Astrocyte (in vitro differentiated cells and primary cell): ENCODE measurements around the gene CACNB2. TPM values are rescaled to one million over a fixed set of nuclear protein-coding genes. Genes with fewer than 3 reads are reported as not detected.
"Not testable (repeated sequence)": the region's sequence is repeated elsewhere in the genome, so short reads cannot be mapped to it uniquely, and the experiment has no call there.

ENCODE experiments used
- DNase-seq: peaks from one replicate; pipeline ENCODE4 v3.0.0-alpha.2; 2010; ENCODE audit warnings: low read depth
- FAIRE-seq: peaks from 2 replicates; lab custom pipeline; 2011; peaks lifted over from hg19 to GRCh38; lab: Jason Lieb, UNC
- H2AFZ ChIP-seq: 2 replicates; pipeline ENCODE4 v1.6.0; 2012; ENCODE audit warnings: low read depth, low read length, inconsistent platforms
- H3K27ac ChIP-seq: 2 replicates; pipeline ENCODE4 v1.5.1; 2011; ENCODE audit warnings: low read depth, low read length, inconsistent platforms
- H3K27me3 ChIP-seq: 2 replicates; pipeline ENCODE4 v1.6.0; 2011; ENCODE audit warnings: low read length, inconsistent platforms; ENCODE audit not compliant: insufficient read depth
- H3K36me3 ChIP-seq: 2 replicates; pipeline ENCODE4 v1.5.1; 2011; ENCODE audit warnings: low read length, inconsistent platforms; ENCODE audit not compliant: insufficient read depth
- H3K4me1 ChIP-seq: 2 replicates; pipeline ENCODE4 v1.5.1; 2011; ENCODE audit warnings: low read length, inconsistent platforms; ENCODE audit not compliant: insufficient read depth
- H3K4me2 ChIP-seq: 2 replicates; pipeline ENCODE4 v1.6.0; 2012; ENCODE audit warnings: low read length, inconsistent platforms
- H3K4me3 ChIP-seq: 2 replicates; pipeline ENCODE4 v1.5.1; 2011; ENCODE audit warnings: low read depth, mild to moderate bottlenecking, low read length, inconsistent platforms; ENCODE audit not compliant: insufficient read depth
- H3K79me2 ChIP-seq: 2 replicates; pipeline ENCODE4 v1.6.0; 2012; ENCODE audit warnings: mild to moderate bottlenecking, low read length, inconsistent platforms; ENCODE audit not compliant: insufficient read depth
- H3K9ac ChIP-seq: 2 replicates; pipeline ENCODE4 v1.6.0; 2012; ENCODE audit warnings: mild to moderate bottlenecking, low read length, inconsistent platforms
- H3K9me3 ChIP-seq: 2 replicates; pipeline ENCODE4 v1.5.1; 2012; ENCODE audit warnings: low read depth, mild to moderate bottlenecking, low read length, inconsistent platforms; ENCODE audit not compliant: insufficient read depth
- H4K20me1 ChIP-seq: 2 replicates; pipeline ENCODE4 v1.6.0; 2012; ENCODE audit warnings: low read length, inconsistent platforms; ENCODE audit not compliant: insufficient read depth
- H3K27ac Mint-ChIP-seq: one replicate; pipeline ENCODE4 v1.8.0; 2021; ENCODE audit warnings: mild to moderate bottlenecking, mixed read lengths; ENCODE audit not compliant: unreplicated experiment
- H3K27me3 Mint-ChIP-seq: one replicate; pipeline ENCODE4 v1.8.0; 2021; ENCODE audit warnings: low read depth, mixed read lengths; ENCODE audit not compliant: unreplicated experiment
- H3K36me3 Mint-ChIP-seq: one replicate; pipeline ENCODE4 v1.8.0; 2021; ENCODE audit warnings: low read depth, mixed read lengths; ENCODE audit not compliant: unreplicated experiment
- H3K4me1 Mint-ChIP-seq: one replicate; pipeline ENCODE4 v1.8.0; 2021; ENCODE audit warnings: low read depth, mixed read lengths; ENCODE audit not compliant: unreplicated experiment
- H3K4me3 Mint-ChIP-seq: one replicate; pipeline ENCODE4 v1.8.0; 2021; ENCODE audit warnings: mild to moderate bottlenecking, moderate library complexity, mixed read lengths; ENCODE audit not compliant: unreplicated experiment
- H3K9me3 Mint-ChIP-seq: one replicate; pipeline ENCODE4 v1.8.0; 2021; ENCODE audit warnings: mild to moderate bottlenecking, mixed read lengths; ENCODE audit not compliant: unreplicated experiment
- EZH2 ChIP-seq: IDR thresholded peaks from 2 replicates; pipeline ENCODE4 v1.6.1; 2012; ENCODE audit warnings: mild to moderate bottlenecking, low read length, inconsistent platforms; ENCODE audit not compliant: insufficient read depth
- total RNA-seq: library from RNA; stranded (reverse); gene quantifications from 2 replicates; pipeline ENCODE4 v1.2.1, GENCODE V29; 2021
- TF ChIP-seq, protein P1 (sequence below): IDR thresholded peaks from 2 replicates; pipeline ENCODE4 v1.5.1; 2011; ENCODE audit warnings: low read depth, mild to moderate bottlenecking, inconsistent platforms, low read length, moderate library complexity; ENCODE audit not compliant: insufficient read depth

The CACNB2 gene
- total RNA-seq, 1 donor from 2014 or later = 0.66 TPM

DNA sequence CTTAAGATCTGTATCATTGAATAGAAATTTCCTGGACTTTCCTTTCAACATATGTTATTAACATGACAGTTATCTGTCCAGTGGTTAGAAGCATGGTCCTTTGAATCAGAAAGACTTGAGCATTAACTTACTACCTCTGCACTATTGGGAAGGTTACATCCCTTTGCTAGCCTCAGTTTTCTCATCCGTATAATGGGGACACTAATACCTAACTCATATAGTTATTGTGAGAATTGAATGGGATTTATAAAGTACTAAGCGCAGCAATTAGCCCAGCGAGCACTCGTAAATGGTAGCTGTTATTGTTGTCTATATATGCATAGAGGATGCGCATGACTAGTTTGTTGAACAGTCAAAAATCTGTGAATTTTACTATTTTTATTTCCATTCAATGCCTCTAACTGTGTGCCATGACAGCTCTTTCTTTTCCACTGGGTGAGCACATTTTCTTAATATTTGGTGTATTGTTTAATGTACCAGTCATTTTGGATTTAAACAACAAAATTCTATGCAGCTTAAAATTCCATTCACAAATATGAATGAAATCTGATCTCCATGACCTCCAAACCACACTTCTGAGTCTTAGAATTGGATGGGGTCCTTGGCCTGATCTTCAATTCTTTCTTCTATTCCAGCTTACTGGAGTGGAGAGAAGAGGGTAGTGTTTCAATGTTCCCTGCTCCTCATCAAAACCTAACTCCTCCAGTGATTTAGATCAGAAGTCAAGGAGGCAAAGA lies 65.0 kb downstream of the CACNB2 start:
- Histone ChIP-seq H3K4me3 (no peak overlapping the region), H3K27me3 (no peaks in the 10 kb centered on the region), H4K20me1 (no peaks in the 10 kb centered on the region), H3K27ac (no peak overlapping the region), H2AFZ (no peak overlapping the region), H3K9ac (no peak overlapping the region), H3K79me2 (no peaks in the 10 kb centered on the region), H3K36me3 (no peaks in the 10 kb centered on the region), H3K4me2 (no peak overlapping the region), H3K4me1 (no peaks in the 10 kb centered on the region), H3K9me3 (no peaks in the 10 kb centered on the region)
- Mint-ChIP-seq H3K36me3 (no peaks in the 10 kb centered on the region), H3K27ac (no peak overlapping the region), H3K9me3 (no peaks in the 10 kb centered on the region), H3K4me1 (no peaks in the 10 kb centered on the region), H3K27me3 (no peaks in the 10 kb centered on the region), H3K4me3 (no peak overlapping the region)
- FAIRE-seq (no peak), DNase-seq (peak; percentile 53)
- TF ChIP-seq EZH2 = no peak
- TF ChIP-seq, protein P1, sequence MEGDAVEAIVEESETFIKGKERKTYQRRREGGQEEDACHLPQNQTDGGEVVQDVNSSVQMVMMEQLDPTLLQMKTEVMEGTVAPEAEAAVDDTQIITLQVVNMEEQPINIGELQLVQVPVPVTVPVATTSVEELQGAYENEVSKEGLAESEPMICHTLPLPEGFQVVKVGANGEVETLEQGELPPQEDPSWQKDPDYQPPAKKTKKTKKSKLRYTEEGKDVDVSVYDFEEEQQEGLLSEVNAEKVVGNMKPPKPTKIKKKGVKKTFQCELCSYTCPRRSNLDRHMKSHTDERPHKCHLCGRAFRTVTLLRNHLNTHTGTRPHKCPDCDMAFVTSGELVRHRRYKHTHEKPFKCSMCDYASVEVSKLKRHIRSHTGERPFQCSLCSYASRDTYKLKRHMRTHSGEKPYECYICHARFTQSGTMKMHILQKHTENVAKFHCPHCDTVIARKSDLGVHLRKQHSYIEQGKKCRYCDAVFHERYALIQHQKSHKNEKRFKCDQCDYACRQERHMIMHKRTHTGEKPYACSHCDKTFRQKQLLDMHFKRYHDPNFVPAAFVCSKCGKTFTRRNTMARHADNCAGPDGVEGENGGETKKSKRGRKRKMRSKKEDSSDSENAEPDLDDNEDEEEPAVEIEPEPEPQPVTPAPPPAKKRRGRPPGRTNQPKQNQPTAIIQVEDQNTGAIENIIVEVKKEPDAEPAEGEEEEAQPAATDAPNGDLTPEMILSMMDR = no peak

- DNase-seq, H2AFZ ChIP-seq, H3K9me3 Mint-ChIP-seq, H3K36me3 Mint-ChIP-seq, H3K9ac ChIP-seq, H3K4me1 ChIP-seq, H3K27me3 Mint-ChIP-seq, H3K27me3 ChIP-seq, H3K27ac Mint-ChIP-seq, H4K20me1 ChIP-seq, H3K4me3 ChIP-seq, H3K4me1 Mint-ChIP-seq, FAIRE-seq, H3K27ac ChIP-seq, H3K4me2 ChIP-seq, H3K9me3 ChIP-seq, H3K79me2 ChIP-seq, H3K36me3 ChIP-seq, H3K4me3 Mint-ChIP-seq: not testable (repeated sequence)
Measured at GRCh38 chr10:18208186-18208585, 68.0 kb downstream of the CACNB2 start.

DNA sequence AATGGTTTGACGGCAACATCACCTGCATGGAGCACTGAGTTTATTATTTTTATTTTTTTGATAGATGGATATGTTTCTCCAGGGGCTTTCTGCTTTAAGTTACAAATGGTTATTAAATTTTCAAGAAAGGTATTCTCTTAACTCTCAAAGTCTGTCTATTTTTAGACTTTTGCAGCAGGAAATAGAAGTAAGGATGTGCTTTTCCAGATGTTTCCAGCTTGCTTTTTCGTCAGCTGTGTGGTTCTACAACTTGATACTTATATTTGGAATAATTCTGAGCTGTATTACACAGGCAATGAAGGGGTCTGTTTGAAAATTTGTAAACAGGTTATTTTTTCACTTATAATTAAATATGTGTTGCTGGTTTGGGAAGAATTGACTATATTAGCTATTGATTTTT lies 69.0 kb downstream of the CACNB2 start:
- H3K4me3 ChIP-seq = no peak overlapping the region
- Mint-ChIP-seq H3K27ac (no peak overlapping the region), H3K9me3 (no peaks in the 10 kb centered on the region), H3K36me3 (no peaks in the 10 kb centered on the region), H3K4me3 (no peak overlapping the region), H3K4me1 (peaks cover 8% of the 10 kb centered on the region), H3K27me3 (no peaks in the 10 kb centered on the region)
- H3K27me3 ChIP-seq = no peaks in the 10 kb centered on the region
- H3K36me3 ChIP-seq = no peaks in the 10 kb centered on the region
- TF ChIP-seq EZH2 = no peak
- TF ChIP-seq, protein P1 = no peak
- no peak overlapping the region for H3K4me2 ChIP-seq
- DNase-seq (no peak), FAIRE-seq (no peak)
- H3K9ac ChIP-seq = no peak overlapping the region
- H3K79me2 ChIP-seq = no peaks in the 10 kb centered on the region
- H3K4me1 ChIP-seq = no peaks in the 10 kb centered on the region
- no peaks in the 10 kb centered on the region for H3K9me3 ChIP-seq
- no peaks in the 10 kb centered on the region for H4K20me1 ChIP-seq
- H2AFZ ChIP-seq = no peak overlapping the region
- no peak overlapping the region for H3K27ac ChIP-seq
